ENCODE data around the gene SLC16A5.

Gene SLC16A5

GRCh38 chr17:75087182-75087557 is 584 bp upstream of the SLC16A5 start:
- no peak for DNase-seq

GRCh38 chr17:75088465-75089417 is 987 bp downstream of the SLC16A5 start:
- no peak for DNase-seq

DNA sequence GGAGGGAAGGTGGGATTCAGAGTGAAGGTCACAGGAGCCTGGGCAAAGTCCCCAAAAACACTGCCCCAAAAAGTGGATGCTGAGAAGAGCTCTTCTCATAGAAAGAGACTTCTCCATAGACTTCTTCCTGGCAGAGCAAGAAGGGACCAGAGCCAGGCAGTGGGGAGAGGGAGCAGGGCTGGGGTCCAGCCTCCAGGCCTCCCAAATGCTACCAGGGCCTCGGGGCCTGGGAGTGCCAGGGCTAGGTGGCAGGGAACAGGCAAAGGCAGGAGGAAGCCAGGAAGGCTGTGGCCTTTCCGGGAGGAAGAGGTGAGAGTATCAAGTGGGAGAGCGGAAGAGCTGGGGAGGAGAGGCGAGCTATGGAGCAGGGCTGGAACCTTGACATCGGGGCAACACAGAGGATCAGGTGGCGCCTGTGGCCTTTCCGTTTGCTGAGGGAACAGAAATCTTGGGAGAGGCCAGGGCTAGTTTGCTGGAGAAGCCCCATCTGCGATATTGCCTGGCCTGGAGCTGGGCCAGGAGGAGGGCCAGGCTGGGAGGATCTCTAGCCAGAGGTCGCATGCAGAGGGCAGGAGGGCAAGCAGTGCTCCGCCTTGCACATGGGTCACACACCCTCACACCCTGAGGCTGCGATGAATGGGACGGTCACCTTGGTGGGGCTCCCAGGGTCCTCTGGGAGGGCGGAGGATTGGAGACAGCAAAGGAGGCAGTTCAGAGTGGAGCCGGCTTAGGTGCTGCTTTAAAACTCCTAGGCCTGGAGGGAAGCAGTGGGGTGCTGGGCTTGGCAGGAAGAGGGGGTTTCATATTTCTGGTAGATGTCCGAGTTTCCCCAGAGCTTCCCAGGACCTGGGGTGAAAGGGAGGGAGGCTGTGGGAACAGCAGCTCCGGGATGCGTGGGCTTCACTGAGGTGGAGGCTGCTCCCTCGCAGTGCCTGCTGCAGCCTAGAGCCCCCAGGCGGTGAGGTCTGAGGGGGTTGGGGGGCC is 3.4 kb downstream of the SLC16A5 start:
- DNase-seq = no peak

DNA sequence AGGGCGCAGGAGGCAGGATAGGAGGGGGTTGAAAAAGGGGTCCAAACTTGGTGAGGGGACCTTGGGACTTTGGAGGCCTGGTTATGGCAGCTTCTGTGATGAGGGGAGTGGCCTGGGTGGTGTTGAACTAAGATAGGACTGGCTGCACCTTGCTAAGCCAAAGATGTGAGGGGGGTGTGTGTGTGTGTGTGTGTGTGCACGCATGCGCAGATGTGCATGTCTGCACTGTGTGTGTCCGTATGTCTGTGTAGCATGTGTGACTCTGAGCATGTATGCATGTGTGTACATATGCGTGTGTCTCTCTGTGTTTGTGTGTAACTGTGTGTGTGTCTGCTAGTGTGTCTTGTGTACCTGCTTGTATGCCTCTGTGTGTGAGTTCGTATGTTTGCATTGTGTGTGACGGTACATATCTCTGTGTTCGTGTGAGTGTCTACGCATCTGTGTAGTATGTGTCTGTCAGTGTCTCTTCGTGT is 4.1 kb downstream of the SLC16A5 start:
- no peak for DNase-seq

DNA sequence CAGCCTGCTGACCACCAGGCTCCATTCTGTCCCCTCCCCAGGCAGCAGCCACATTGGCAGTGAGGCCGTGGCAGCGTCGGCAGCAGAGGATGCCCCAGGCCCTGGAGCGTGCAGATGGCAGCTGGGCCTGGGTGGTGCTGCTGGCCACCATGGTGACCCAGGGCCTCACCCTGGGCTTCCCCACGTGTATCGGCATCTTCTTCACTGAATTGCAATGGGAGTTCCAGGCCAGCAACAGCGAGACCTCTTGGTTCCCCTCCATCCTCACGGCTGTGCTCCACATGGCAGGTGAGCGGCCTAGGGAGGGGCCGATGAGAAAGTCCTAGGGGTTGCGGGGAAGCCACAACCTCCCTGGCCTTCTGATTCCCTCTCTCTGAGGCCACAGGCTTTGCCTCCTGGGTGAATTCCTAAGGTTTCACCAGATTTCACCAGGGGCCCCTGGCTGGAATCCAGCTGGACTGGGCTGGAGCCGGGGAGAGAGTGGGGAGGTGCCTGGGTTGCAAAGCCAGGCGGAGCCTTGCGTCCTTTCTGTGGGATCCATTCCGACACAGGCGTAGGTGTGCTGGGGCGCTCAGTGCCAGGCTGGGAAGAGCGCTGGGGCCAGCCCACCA is 5.9 kb downstream of the SLC16A5 start:
- DNase-seq = no peak

- DNase-seq = no peak
These were observed 7.2 kb downstream of the SLC16A5 start for GRCh38 chr17:75094871-75095399.

- DNase-seq = peak; percentile 56
These were observed 8.4 kb downstream of the SLC16A5 start for GRCh38 chr17:75096082-75096625.

DNA sequence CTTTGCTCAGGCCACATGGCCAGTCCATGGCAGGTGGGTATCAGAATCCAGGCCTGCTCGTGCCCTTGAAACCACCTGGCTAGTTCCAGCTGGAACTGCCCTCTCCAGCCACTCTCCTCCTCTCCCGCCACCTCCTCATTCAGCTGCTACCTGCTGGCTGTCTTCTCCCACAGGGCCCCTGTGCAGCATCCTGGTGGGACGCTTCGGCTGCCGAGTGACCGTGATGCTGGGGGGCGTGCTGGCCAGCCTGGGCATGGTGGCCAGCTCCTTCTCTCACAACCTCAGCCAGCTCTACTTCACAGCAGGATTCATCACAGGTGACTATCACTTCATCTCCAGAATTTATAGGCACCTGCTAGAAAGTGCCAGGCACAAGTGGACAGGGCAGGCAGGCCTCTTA is 10.1 kb downstream of the SLC16A5 start:
- DNase-seq = no peak

- DNase-seq = no peak
These were observed 11.1 kb downstream of the SLC16A5 start for GRCh38 chr17:75098861-75099260.

DNA sequence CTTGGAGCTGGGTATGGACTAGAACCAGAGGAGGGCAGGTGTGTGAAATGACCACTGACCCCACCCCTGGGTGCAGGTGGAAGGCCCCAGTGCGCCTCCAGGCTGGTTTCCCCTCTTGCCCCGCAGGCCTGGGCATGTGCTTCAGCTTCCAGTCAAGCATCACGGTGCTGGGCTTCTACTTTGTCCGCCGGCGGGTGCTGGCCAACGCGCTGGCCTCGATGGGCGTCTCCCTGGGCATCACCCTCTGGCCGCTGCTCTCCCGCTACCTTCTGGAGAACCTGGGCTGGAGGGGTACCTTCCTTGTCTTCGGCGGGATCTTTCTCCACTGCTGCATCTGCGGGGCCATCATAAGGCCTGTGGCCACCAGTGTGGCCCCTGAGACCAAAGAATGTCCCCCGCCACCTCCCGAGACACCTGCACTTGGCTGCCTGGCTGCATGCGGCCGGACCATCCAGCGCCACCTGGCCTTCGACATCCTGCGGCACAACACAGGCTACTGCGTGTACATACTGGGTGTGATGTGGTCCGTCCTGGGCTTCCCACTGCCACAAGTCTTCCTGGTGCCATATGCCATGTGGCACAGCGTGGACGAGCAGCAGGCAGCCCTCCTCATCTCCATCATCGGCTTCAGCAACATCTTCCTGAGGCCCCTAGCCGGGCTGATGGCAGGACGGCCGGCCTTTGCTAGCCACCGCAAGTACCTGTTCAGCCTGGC is 12.3 kb downstream of the SLC16A5 start:
- DNase-seq = no peak

DNA sequence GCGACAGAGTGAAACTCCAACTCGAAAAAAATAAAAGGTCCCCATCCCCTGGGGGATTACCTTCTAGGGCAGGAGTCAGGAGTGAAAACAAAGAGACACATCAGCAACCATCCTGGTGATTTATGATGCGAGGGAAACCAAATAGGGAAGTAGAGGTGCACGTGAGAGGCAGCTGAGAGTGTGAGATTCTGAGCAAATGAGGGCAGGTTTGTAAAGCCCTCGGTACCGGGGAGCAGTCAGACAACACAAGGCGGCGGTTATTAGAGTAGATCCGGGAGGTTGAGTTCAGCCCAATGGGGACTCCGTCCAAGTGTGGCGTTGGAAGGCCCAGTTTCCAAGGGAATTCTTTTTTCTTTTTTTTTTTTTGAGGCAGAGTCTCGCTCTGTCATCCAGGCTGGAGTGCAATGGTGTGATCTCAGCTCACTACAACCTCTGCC is 14.6 kb downstream of the SLC16A5 start:
- DNase-seq = no peak

DNA sequence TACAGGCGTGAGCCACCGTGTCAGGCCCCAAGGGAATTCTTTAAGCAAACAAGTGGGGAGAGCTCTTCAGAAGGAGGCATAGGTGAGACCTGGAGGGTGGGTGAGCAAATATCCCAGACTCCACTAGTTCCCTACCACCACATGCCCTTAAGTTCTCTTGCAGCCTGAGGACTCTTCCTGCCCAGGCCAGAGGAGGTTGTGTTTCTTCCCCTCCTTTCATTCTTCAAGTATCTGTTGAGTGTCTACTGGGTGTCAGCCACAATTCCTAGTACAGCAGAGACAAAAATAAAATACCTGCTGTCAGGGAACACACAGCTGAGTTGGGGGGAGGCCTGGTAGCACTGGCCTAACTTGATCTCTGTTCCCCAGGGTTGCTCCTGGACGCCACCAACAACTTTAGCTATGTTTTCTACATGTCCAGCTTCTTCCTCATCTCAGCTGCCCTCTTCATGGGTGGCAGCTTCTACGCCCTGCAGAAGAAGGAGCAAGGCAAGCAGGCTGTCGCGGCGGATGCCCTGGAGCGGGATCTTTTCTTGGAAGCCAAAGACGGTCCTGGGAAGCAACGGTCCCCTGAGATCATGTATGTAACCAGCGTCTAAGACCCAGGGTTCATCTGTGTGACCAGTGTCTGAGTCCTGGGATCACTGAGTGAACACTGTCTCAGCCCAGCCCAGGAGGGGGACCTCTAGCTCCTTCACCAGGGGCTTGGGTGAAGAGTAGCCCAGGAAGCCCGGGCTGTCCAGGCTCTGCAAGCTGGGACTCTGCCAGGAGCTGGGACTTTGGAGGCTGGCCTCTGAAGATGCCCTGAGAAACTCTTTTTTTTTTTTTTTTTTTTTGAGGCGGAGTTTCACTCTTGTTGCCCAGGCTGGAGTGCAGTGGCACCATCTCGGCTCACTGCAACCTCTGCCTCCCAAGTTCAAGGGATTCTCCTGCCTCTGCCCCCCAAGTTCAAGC is 16.1 kb downstream of the SLC16A5 start:
- DNase-seq = no peak

DNA sequence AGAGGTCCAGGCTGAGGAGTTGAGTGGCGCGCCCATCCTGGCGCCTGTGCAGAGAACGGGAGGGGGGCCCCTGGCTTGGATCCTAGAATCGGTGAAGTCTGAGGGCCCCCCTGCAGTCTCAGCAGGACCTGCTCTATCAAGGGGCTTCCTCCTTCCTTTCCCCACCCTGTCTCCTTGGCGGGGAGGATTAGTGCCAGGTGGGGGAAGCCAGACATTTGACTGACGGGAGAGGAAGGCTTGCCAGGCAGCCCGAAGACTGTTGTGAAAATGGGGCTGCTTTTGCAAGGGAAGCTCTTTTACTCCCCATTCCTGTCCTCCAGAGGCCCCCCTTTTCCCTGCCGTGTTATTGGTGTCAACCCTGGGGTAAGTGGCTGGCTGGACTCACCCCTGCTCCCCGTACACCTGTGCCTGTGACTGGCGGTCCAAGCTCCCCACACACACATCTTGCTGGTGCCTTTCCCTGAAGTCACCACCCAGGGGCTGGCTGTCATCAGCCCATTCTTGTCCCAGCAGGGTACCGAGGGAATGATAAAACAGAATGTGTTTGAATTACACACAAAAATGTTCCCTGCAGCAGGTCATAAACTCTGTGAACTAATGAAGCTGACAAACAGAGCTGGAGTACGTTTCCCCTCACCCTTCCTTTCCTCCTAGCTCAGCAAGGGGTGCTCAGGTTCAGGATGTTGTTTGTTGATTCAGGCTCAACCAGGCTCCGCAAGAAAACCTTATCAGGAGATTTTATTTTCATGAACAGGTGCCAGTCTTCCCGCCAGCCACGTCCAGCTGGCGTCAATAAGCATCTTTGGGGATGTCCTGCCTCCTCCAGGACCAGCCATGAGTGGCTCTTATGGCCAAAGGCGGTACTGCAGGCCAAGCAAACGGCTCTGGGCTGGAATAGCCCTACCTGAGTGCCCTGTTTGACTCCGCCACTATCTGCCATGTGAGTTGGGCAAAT is 17.6 kb downstream of the SLC16A5 start:
- DNase-seq = no peak

- DNase-seq = no peak
These were observed 20.4 kb downstream of the SLC16A5 start for GRCh38 chr17:75108193-75108592.

- DNase-seq = no peak
These were observed 21.3 kb downstream of the SLC16A5 start for GRCh38 chr17:75109046-75109406.

GRCh38 chr17:75109407-75110233 is 21.9 kb downstream of the SLC16A5 start, which contains the start of gene ARMC7:
Gene ARMC7, plus strand, starts transcription at chr17:75109969. Its CDS starts 320 bp downstream, at chr17:75110289.
- DNase-seq = peak; percentile 77

DNA sequence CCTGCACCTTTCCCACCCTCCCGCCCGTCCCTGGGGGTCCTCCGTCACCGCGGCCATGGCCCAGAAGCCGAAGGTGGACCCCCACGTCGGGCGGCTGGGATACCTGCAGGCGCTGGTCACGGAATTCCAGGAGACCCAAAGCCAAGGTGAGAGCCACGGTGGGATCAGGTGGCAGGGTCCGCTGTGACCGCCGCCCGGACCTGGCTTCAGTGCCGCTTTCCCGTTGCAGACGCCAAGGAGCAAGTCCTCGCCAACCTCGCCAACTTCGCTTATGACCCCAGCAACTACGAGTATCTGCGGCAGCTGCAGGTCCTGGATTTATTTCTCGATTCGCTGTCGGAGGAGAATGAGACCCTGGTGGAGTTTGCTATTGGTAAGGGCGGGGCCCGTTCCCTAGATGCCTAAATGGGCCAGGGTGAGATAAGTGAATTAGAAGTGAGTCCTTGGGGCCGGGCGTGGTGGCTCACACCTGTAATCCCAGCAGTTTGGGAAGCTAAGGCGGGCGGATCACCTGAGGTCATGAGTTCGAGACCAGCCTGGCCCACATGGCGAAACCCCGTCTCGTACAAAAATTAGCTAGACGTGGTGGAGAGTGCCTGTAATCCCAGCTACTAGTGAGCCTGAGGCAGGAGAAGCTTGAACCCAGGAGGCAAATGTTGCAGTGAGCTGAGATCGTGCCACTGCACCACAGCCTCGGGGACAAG is 22.6 kb downstream of the SLC16A5 start:
- no peak for DNase-seq
